ENCODE results near the gene ADAMTS2. TPM values are rescaled to one million over a fixed set of nuclear protein-coding genes. Genes with fewer than 3 reads are reported as not detected.

The ADAMTS2 gene
- total RNA-seq, 2 experiments from 2014 or later = not detected

DNA sequence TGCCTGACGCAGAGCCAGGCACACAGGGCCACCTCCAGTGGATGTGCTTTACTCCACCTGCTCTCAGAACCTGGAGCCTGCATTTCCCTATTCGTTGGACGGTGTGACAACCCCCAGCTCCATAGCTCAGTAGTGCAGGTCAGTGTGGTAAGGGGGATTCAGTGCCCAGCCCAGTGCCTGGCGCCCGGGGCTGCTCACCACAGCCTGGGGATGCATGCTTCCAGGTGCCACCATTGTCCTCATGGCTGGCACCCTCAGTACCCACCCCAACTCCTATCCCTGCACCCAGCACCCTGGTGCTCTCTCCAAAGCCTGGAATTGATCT is 32.8 kb upstream of the ADAMTS2 start:
- Histone ChIP-seq H3K4me3 (ENCODE audit: low read length) (no peak overlapping the region), H3K27ac (ENCODE audit: low read depth in 1 of 2, low read length in 2 of 2) (no peak overlapping the region), H3K27me3 (ENCODE audit: control insufficient read depth in 1 of 2, insufficient read depth in 2 of 2, low read length in 2 of 2) (no peaks in the 10 kb centered on the region), H3K4me1 (ENCODE audit: insufficient read depth, low read length) (no peaks in the 10 kb centered on the region), H3K36me3 (ENCODE audit: insufficient read depth, low read length) (no peaks in the 10 kb centered on the region), H3K9me3 (ENCODE audit: control insufficient read depth in 1 of 2, insufficient read depth in 1 of 2, low read length in 2 of 2) (peaks cover 0 to 19% of the 10 kb centered on the region in 2 experiments)
- TF ChIP-seq CTCF (IDR thresholded peaks at IDR 0.05) = no peak
- ATAC-seq (ENCODE audit: poor library complexity) = no peak
- CTCF ChIA-PET = no interaction called here
- H3K36me3 Mint-ChIP-seq (ENCODE audit: low read depth) = no peaks in the 10 kb centered on the region
- no peaks in the 10 kb centered on the region for H3K27me3 Mint-ChIP-seq
- DNase-seq = no peak
- H3K4me1 Mint-ChIP-seq (ENCODE audit: low read depth) = no peaks in the 10 kb centered on the region
- no peaks in the 10 kb centered on the region for H3K9me3 Mint-ChIP-seq
- intact Hi-C loops (cut with DNase I, micrococcal nuclease) = no loop called here
- H3K27ac Mint-ChIP-seq = no peak overlapping the region
- POLR2A ChIA-PET = no interaction called here
- H3K4me3 Mint-ChIP-seq = no peak overlapping the region

GRCh38 chr5:179377421-179378115 is 32.3 kb upstream of the ADAMTS2 start:
- DNase-seq (no peak), ATAC-seq (ENCODE audit: poor library complexity) (no peak)
- Histone ChIP-seq H3K27ac (ENCODE audit: low read depth in 1 of 2, low read length in 2 of 2) (no peak overlapping the region), H3K9me3 (ENCODE audit: control insufficient read depth in 1 of 2, insufficient read depth in 1 of 2, low read length in 2 of 2) (peaks cover 0 to 19% of the 10 kb centered on the region in 2 experiments), H3K4me3 (ENCODE audit: low read length) (no peak overlapping the region), H3K4me1 (ENCODE audit: insufficient read depth, low read length) (no peaks in the 10 kb centered on the region), H3K27me3 (ENCODE audit: control insufficient read depth in 1 of 2, insufficient read depth in 2 of 2, low read length in 2 of 2) (no peaks in the 10 kb centered on the region), H3K36me3 (ENCODE audit: insufficient read depth, low read length) (no peaks in the 10 kb centered on the region)
- H3K36me3 Mint-ChIP-seq (ENCODE audit: low read depth) = no peaks in the 10 kb centered on the region
- no peaks in the 10 kb centered on the region for H3K27me3 Mint-ChIP-seq
- H3K27ac Mint-ChIP-seq = no peak overlapping the region
- no peaks in the 10 kb centered on the region for H3K4me1 Mint-ChIP-seq (ENCODE audit: low read depth)
- no peak overlapping the region for H3K4me3 Mint-ChIP-seq
- intact Hi-C loops (cut with DNase I, micrococcal nuclease) = no loop called here
- no peaks in the 10 kb centered on the region for H3K9me3 Mint-ChIP-seq
- CTCF ChIA-PET = no interaction called here
- POLR2A ChIA-PET = no interaction called here
- TF ChIP-seq CTCF (IDR thresholded peaks at IDR 0.05) = no peak

DNA sequence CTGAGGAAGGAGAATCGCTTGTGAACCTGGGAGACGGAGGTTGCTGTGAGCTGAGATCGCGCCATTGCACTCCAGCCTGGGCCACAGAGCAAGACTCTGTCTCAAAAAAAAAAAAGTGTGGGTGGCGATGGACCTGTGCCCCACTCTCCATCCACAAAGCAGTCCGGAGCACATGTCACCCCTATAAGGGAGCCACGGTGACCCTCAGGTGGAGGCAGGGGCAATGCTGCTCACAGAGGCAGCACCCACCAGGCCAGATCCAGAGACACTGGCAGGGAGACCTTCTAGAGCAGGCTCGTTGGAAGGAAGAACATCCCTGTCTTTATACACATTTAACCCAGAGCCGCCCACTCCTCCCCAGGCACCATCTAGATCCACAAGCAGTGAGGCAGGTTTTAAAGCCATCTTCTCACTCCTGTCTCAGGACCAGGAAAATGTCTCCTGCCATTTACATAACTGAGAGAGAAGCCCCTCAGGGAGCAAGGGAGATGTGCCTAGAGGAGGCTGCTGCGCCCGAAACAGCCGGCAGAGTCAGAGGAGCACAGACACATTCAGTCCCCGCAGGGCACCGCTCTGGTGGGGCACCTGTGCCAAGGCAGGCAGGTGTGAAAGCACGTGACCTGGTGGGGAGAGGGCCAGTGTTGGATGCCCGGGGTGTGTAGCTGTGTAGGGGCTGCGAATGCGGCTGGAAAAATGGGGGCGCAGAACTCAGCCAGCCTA is 31.6 kb upstream of the ADAMTS2 start:
- no peaks in the 10 kb centered on the region for H3K4me1 Mint-ChIP-seq (ENCODE audit: low read depth)
- no peaks in the 10 kb centered on the region for H3K9me3 Mint-ChIP-seq
- H3K27me3 Mint-ChIP-seq = no peaks in the 10 kb centered on the region
- Histone ChIP-seq H3K27me3 (ENCODE audit: control insufficient read depth in 1 of 2, insufficient read depth in 2 of 2, low read length in 2 of 2) (no peaks in the 10 kb centered on the region), H3K4me1 (ENCODE audit: insufficient read depth, low read length) (no peaks in the 10 kb centered on the region), H3K27ac (ENCODE audit: low read depth in 1 of 2, low read length in 2 of 2) (no peak overlapping the region), H3K4me3 (ENCODE audit: low read length) (no peak overlapping the region), H3K36me3 (ENCODE audit: insufficient read depth, low read length) (no peaks in the 10 kb centered on the region), H3K9me3 (ENCODE audit: control insufficient read depth in 1 of 2, insufficient read depth in 1 of 2, low read length in 2 of 2) (peaks cover 0 to 19% of the 10 kb centered on the region in 2 experiments)
- no peak overlapping the region for H3K4me3 Mint-ChIP-seq
- intact Hi-C loops (cut with DNase I, micrococcal nuclease) = no loop called here
- DNase-seq (no peak), ATAC-seq (ENCODE audit: poor library complexity) (no peak)
- ChIA-PET POLR2A (no interaction called here), CTCF (no interaction called here)
- no peaks in the 10 kb centered on the region for H3K36me3 Mint-ChIP-seq (ENCODE audit: low read depth)
- H3K27ac Mint-ChIP-seq = no peak overlapping the region
- TF ChIP-seq CTCF (IDR thresholded peaks at IDR 0.05) = no peak
